GM23248 (cell line): Measurements from ENCODE around the gene IFT43.

Experiments
- EZH2 ChIP-seq: fragments of 200-600 bp; sonication (generic); IDR thresholded peaks from 2 replicates; pipeline ENCODE4 v1.6.1; 2018; ENCODE audit warnings: antibody characterized with exemption, mild to moderate bottlenecking; ENCODE audit not compliant: insufficient read depth, poor library complexity, severe bottlenecking
- EZH2phosphoT487 ChIP-seq: fragments of 200-600 bp; sonication (generic); IDR thresholded peaks from 2 replicates; pipeline ENCODE4 v1.6.1; 2018; ENCODE audit warnings: antibody characterized with exemption, moderate library complexity, mild to moderate bottlenecking, low read depth; ENCODE audit not compliant: insufficient read depth

DNA sequence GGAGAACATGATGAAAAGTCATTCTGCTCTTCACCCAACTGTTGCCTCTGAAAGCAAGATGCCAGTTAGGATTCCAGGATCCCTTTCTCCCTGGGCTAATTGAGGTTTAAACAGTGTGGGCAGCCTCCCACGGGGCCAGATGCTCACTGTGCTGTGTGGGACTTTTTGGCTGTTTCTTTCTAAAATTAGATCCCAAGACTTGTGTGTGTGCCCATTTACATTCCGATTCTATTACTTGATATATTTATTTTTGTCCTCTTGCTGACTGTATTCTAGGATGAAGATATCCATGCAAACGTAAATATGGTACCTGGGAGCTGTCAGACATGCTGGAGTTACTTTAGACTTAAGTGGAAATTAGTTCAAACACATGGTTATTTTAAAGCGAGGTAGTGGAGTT lies 6.2 kb downstream of the IFT43 start:
- no peak for TF ChIP-seq EZH2
- TF ChIP-seq EZH2phosphoT487, result no peak
